Activated CD4-positive, alpha-beta T cell treated with anti-CD3 and anti-CD28 coated beads for 4 hours (primary cell): ENCODE measurements around the gene GABRE.

ENCODE experiments used
- DNase-seq, 2 donors: peaks; one replicate each; pipeline ENCODE4 v3.0.0-alpha.2; 2020

The GABRE gene, protein sequence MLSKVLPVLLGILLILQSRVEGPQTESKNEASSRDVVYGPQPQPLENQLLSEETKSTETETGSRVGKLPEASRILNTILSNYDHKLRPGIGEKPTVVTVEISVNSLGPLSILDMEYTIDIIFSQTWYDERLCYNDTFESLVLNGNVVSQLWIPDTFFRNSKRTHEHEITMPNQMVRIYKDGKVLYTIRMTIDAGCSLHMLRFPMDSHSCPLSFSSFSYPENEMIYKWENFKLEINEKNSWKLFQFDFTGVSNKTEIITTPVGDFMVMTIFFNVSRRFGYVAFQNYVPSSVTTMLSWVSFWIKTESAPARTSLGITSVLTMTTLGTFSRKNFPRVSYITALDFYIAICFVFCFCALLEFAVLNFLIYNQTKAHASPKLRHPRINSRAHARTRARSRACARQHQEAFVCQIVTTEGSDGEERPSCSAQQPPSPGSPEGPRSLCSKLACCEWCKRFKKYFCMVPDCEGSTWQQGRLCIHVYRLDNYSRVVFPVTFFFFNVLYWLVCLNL

DNA sequence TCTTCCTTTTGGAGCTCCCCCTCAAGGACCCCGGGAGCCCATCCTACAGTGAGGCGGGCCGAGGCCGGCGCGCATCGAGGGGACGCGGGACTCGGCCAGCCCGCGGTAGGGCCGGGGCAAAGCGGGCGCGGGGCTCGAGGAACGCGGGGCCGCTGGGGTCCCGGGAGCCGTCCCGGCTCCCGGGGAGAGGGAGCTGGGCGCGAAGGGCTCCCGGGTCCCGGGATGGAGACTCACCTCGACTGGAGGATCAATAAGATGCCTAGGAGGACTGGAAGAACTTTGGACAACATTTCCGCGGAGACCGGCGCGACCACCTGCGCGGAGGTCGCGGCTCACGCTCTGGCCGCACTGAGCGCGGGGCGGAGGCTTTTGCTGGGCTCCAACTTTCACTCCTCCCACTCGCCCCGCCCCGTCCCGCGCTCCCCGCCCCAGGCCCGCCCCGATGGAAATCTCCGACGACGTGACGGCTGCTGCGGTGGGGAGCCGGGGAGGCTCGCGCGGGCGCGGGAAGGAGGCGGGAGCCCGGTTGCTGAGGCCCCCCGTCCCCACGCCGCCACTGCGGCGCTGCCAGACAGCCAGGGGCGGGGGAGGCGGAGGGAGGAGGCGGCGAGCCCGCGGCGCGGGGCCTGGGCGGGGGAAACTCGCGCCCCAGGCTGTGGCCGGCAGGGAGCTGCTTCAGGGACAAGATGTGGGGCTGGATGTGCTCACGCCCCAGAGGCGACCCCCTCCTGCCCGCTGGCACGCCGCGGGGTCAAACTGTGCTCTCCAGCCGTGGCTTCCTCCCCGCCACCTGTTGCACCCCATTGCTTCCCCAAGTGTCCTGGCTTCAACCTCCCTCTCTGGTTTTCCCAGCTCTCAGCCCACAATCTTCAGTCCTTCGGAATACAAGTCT is at the start of gene GABRE:
Gene GABRE (minus strand): TSS at position 341 of the 892 bp plus-strand sequence. CDS start 51 bp downstream, at position 290.
- DNase-seq = no peak

GRCh38 chrX:152020888-152021287 is 46.4 kb upstream of the GABRE start:
- DNase-seq = no peak

- DNase-seq = no peak
Measured at GRCh38 chrX:151999813-152000212, 25.3 kb upstream of the GABRE start.

DNA sequence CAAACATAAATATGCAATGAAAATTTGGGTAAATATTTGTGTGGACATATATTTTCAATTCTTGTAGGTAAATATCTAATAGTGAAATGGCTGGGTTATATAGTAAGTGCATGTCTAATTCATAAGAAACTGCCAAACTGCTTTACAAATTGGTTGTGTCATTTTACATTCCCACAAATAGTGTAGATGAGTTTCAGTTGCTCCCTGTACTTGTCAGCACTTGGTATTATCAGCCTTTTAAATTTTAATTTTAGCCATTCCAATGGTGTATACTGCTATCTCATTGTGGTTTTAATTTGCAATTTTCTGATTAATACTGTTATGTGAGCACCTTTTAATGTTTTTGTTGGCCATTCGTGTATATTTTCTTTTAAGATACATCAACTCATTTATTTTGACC is 23.1 kb upstream of the GABRE start:
- no peak for DNase-seq

DNA sequence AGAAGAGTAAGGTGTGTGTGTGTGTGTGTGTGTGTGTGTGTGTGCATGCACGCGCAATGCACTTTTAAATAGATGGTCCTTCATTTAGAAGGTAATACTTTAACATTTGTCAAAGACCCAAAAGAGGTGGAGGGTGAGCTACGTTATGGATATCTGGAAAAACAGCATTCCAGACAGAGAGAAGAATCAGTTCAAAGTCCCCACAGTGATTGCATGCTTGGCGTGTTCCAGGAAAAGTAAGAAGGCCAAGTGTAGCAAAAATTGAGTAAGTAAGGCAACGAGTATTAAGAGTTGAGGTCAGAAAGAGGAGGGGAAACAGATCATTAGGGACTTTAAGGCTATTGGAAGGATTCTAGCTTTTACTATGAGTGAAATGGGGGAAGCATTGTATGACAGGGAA is 21.9 kb upstream of the GABRE start:
- DNase-seq = no peak

DNA sequence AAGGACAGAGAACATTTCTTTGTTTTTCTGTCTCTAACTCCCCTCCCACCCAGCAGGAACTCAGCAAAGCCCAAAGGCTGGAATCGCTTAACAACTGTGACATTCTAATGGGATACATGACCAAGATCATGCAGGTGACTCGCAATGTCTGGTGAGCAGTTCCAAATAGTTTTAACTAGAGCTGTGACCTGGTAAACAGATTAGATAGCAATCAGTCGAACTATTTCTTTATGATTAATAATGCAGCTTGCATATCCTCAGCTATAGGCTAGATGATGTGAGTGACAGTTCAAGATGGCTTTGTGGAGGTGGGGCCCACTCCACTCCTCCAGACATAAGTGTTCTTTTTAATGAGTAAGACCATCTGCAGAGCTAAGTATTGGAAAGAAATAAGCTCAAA is 20.0 kb upstream of the GABRE start:
- no peak for DNase-seq

- DNase-seq = no peak
Measured at GRCh38 chrX:151988706-151989299, 14.3 kb upstream of the GABRE start.

DNA sequence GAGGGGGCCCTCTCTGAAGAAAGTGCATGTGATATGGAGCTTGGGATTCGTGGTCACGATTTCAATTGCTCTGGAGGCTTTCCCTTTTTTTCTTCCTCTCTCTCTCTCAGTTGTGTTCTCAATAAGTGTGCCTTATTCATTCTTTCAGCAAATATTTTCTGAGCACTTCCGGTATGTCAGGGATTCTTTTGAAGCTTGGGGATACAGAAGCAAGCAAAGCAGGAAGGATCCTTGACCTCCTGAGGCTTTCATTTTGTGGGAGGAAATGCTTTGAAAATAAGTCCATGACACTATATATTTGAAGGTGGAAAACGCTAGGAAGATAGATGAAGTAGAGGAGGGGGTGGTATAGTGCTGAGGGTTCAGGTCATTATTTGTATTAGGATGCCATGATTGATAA is 12.6 kb upstream of the GABRE start:
- no peak for DNase-seq

GRCh38 chrX:151985955-151986354 is 11.5 kb upstream of the GABRE start:
- no peak for DNase-seq

GRCh38 chrX:151985531-151985930 is 11.1 kb upstream of the GABRE start:
- DNase-seq = no peak

DNA sequence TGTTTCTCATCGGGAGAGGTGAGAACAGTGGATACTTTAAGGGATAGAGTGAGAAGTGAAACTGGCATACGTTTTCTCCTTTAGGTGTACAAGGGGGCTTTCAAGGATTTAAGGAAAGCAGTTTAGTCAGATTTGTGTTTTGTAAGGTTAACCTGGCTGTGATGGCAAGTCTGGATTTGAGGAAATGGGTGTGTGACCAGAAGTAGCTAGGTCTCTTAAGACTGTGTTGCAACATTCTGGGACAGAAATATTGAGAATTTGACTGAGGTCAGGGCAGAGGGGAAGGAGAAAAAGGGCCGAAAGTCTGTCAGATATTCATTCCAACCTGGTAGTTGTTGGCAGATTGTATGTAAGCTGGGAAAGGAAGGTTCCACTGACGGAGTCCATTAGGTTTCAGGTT is 10.4 kb upstream of the GABRE start:
- DNase-seq = no peak

DNA sequence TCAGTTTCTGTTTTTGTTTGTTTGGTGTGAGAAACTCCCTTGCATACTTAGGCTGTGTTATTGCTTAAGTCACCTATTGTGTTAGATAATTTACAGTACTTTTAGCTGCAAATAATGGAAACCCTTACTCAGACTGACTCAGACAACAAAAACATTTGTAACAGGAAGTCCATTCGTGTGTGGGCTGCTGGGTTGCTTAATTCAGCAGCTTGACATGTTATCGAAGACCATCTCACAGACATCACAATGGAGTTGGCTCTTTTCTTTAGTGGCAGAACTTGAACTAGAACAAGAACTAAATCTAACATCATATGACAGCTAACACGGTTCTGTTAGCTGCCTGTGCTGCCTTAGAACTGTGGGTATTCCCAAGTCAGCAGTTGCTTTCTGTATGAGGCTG is 9.9 kb upstream of the GABRE start:
- DNase-seq = no peak

- DNase-seq = no peak
Measured at GRCh38 chrX:151983186-151983585, 8.7 kb upstream of the GABRE start.

- DNase-seq = no peak
Measured at GRCh38 chrX:151982222-151982621, 7.7 kb upstream of the GABRE start.

DNA sequence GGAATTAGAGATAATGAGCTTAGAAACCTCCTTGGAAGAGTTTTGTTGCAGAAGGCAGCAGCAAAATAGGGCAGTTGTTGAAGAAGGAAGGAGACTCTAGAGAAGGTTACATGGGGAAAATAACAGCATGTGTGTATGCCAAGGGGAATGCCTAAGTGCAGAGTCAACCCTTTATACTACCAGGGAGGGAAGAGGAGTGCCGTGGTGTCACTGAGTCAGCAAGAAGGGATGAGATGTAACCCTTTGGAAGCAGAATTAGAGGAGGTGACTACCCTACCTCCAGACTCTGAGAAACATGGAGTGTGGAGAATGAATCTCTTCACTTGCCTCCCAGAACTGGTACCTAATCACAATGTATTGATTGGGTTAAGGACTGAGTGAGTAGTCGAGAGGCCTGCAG is 6.7 kb upstream of the GABRE start:
- DNase-seq = no peak

- no peak for DNase-seq
Measured at GRCh38 chrX:151977923-151978322, 3.4 kb upstream of the GABRE start.

GRCh38 chrX:151977009-151977408 is 2.5 kb upstream of the GABRE start:
- DNase-seq = no peak

GRCh38 chrX:151975736-151976275 is 1.3 kb upstream of the GABRE start:
- no peak for DNase-seq

- no peak for DNase-seq
Measured at GRCh38 chrX:151975228-151975593, 735 bp upstream of the GABRE start.

DNA sequence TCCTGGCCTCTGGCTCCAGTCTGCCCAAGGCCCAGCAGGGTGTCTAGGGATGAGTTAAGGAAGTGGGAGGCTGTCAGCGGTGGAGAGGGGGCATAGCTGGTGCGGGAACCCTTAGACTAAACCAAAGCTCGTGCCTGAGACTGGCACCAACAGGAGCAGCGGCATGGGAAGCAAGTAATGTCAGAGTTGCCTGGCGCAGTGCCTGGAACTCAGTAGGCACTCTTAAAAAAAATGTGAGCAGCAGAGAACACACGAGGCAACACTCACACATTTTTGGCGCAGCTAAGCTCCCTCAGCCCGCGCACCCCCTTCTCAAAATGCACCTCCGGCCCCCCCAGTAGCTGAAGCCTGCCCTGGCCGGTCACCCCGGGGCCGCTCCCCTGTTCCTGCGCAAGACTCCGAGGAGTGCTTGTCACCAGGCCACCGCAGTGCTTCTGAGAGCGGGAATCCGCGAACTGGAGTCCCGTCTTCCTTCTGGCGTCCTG is 583 bp downstream of the GABRE start:
- DNase-seq = no peak

DNA sequence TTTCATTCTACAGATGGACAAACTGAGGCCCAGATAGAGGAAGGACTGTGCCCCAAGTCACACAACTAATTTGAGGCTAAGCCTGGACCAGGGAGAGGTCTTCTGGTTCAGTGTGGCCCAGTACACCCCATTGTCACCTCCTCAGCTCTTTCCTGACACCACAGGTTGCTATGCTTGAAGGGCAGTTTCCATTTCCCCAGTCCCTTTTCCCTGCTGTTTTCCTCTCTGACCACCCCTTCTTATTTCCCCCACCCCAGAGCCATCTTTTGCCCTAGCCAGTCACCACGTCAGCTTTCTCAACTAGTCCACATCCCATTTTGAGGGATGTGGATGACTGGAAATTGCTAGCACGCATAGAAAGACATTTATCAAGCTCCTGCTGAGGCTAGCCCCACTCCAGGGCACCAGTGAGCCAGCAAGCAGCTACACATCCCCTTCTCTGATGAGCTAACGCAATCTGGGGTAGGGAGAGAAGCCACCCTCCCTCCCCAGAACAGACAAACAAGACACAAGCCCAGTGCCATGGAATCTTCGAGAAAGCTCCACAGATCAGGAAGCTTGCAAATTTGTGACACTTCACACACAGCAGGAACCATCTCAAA is 1.3 kb downstream of the GABRE start:
- DNase-seq = no peak

DNA sequence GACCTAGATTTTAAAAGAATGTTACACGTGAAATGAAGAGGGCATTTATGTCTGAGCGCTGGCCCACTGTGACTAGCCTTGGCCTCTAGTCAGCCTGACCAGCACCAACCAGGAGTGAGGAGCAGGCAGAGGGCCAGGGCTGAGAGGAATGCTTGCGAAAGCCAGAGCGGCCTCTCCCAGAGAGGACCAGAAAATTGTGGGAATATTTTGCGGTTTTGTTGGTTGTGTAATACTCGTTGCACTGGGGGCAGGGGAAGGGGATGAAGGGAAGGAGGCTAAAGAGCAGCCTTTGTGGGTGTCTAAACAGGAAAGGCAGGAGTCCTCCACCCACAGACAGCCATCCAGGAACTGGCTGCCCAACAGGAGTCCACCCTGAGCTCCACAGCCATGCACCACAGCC is 3.8 kb downstream of the GABRE start:
- no peak for DNase-seq

DNA sequence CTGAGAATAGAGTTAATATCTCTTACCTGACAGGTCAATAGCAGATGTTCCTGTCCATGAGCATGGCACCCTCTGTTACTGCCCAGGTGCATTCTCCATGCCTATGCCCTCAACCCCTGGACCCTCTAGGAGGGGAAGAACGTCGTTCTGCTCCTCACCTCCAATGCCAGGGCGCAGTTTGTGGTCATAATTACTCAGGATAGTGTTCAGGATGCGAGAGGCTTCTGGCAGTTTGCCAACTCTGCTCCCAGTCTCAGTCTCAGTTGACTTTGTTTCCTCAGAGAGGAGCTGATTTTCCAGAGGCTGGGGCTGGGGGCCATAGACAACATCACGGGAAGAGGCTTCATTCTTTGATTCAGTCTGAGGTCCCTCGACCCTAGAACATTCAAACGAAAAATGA is 4.4 kb downstream of the GABRE start:
- DNase-seq = no peak
